HG03439 (cell line): Measurements from ENCODE around the gene SEC16A.

Source experiments
- ATAC-seq: cut with Tn5 transposase; IDR thresholded peaks from one replicate; pipeline ENCODE4 v1.9.1; 2021; ENCODE audit warnings: mild to moderate bottlenecking, moderate library complexity; ENCODE audit not compliant: unreplicated experiment

Gene SEC16A

GRCh38 chr9:136443687-136444086, 39.2 kb downstream of the SEC16A start:
- ATAC-seq: no peak

GRCh38 chr9:136443087-136443486, 39.8 kb downstream of the SEC16A start:
- no peak for ATAC-seq

- no peak for ATAC-seq
Observed at GRCh38 chr9:136442265-136442664, 40.6 kb downstream of the SEC16A start.

- ATAC-seq: no peak
Observed at GRCh38 chr9:136441681-136442245, 41.1 kb downstream of the SEC16A start.

- no peak for ATAC-seq
Observed at GRCh38 chr9:136441191-136441680, 41.6 kb downstream of the SEC16A start.

GRCh38 chr9:136439481-136440408, 43.1 kb downstream of the SEC16A start, which contains the start of gene INPP5E:
Gene INPP5E (minus strand): TSS chr9:136439845. CDS start chr9:136439419, 426 bp downstream.
- ATAC-seq: peak; percentile 49

GRCh38 chr9:136438548-136439480, 44.0 kb downstream of the SEC16A start:
- peak; percentile 36 for ATAC-seq

GRCh38 chr9:136437839-136438547, 44.8 kb downstream of the SEC16A start:
- ATAC-seq: no peak

GRCh38 chr9:136437430-136437829, 45.4 kb downstream of the SEC16A start:
- no peak for ATAC-seq

GRCh38 chr9:136436055-136436634, 46.7 kb downstream of the SEC16A start:
- ATAC-seq: no peak

- ATAC-seq: no peak
Observed at GRCh38 chr9:136434580-136435169, 48.2 kb downstream of the SEC16A start.

GRCh38 chr9:136433849-136434579, 48.8 kb downstream of the SEC16A start:
- no peak for ATAC-seq

- ATAC-seq: no peak
Observed at GRCh38 chr9:136433043-136433715, 49.7 kb downstream of the SEC16A start.

- ATAC-seq: no peak
Observed at GRCh38 chr9:136432591-136432990, 50.2 kb downstream of the SEC16A start.

GRCh38 chr9:136431782-136432350, 51.0 kb downstream of the SEC16A start:
- no peak for ATAC-seq

- no peak for ATAC-seq
Observed at GRCh38 chr9:136430588-136431234, 52.1 kb downstream of the SEC16A start.

GRCh38 chr9:136429683-136430491, 53.0 kb downstream of the SEC16A start:
- ATAC-seq: no peak
